ENCODE results near the gene KRTAP17-1.

- TF ChIP-seq, protein P1, sequence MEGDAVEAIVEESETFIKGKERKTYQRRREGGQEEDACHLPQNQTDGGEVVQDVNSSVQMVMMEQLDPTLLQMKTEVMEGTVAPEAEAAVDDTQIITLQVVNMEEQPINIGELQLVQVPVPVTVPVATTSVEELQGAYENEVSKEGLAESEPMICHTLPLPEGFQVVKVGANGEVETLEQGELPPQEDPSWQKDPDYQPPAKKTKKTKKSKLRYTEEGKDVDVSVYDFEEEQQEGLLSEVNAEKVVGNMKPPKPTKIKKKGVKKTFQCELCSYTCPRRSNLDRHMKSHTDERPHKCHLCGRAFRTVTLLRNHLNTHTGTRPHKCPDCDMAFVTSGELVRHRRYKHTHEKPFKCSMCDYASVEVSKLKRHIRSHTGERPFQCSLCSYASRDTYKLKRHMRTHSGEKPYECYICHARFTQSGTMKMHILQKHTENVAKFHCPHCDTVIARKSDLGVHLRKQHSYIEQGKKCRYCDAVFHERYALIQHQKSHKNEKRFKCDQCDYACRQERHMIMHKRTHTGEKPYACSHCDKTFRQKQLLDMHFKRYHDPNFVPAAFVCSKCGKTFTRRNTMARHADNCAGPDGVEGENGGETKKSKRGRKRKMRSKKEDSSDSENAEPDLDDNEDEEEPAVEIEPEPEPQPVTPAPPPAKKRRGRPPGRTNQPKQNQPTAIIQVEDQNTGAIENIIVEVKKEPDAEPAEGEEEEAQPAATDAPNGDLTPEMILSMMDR (conservative IDR thresholded peaks at IDR 0.05; ENCODE audit: low read length): no peak
- TF ChIP-seq EZH2phosphoT487 (IDR thresholded peaks at IDR 0.05; ENCODE audit: borderline replicate concordance, low read depth, low read length): no peak
Observed at GRCh38 chr17:41296846-41297245, 18.7 kb downstream of the KRTAP17-1 start.

Data from OCI-LY7 (cell line).